ENCODE results near the gene GPC6. TPM values are rescaled to one million over a fixed set of nuclear protein-coding genes. Genes with fewer than 3 reads are reported as not detected.

GPC6 gene
- total RNA-seq, 5 donors from 2014 or later (not counting 1 experiment from before 2014, with no cell fraction given), result 0.03 to 0.18 (median 0.06) TPM; not detected in 2

DNA sequence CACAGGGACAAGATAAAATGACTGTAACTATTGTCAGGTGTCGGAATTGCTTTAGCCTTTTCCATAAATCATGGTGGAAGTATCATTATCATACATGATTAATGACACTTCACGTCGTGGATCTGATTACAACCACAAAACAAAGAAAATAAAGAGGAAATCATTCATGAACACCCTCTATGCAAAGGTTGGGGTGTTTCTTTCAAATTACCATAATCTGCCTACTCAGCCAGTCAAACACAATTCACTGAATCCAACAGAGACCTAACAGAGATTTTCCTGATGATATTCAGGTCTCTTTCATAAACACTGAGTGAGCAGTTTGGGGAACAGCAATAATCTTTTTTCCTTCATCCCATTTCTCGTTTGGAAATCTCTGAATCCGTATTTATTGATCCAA, 627.3 kb downstream of the GPC6 start:
- Mint-ChIP-seq H3K4me1 (no peaks in the 10 kb centered on the region), H3K27me3 (peaks cover 0 to 12% of the 10 kb centered on the region in 2 donors), H3K36me3 (no peaks in the 10 kb centered on the region), H3K4me3 (no peak overlapping the region), H3K27ac (no peak overlapping the region), H3K9me3 (no peaks in the 10 kb centered on the region)
- ChIA-PET CTCF (no interaction called here), POLR2A (no interaction called here)
- no peaks in the 10 kb centered on the region for H3K27me3 ChIP-seq (replicated peaks in 1 of 2; ENCODE audit: control insufficient read depth in 2 of 2, extremely low read depth in 1 of 2, insufficient read depth in 2 of 2, low read length in 1 of 2)
- H3K36me3 ChIP-seq (ENCODE audit: control insufficient read depth in 2 of 2, extremely low read depth in 1 of 2, insufficient read depth in 1 of 2, low read length in 1 of 2), result no peaks in the 10 kb centered on the region
- DNase-seq, result no peak
- H3K9me3 ChIP-seq, result no peaks in the 10 kb centered on the region
- H3K4me3 ChIP-seq (ENCODE audit: control insufficient read depth in 1 of 2, extremely low read depth in 1 of 2, low read length in 1 of 2), result no peak overlapping the region
- H3K27ac ChIP-seq (ENCODE audit: low read length), result no peak overlapping the region
- H3K4me1 ChIP-seq (ENCODE audit: control insufficient read depth in 1 of 2, extremely low read depth in 1 of 2, insufficient read depth in 2 of 2, low read length in 2 of 2), result no peaks in the 10 kb centered on the region
- no CpG with 5 or more reads among the region's 5 CpGs for WGBS (ENCODE audit: insufficient coverage)
- ATAC-seq (replicated peaks in 1 of 4), result no peak

DNA sequence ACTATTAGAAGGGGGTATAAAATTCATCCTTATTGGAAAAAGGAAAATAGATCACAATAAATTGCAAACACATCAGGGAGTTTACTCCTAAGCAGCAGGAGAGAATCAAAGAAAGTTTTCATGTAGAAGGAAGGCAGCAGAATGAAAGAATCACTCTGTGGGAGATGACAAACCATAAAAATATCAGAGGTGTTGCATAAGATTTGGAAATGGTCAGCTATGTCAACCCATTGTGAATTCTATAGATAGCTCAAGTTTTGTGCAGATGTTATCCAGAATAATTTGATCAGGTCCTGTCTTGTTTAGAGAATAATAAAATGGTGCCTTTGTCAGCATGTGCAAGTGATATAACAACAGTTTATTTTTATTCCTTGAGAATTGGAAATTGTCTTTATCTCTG, 630.5 kb downstream of the GPC6 start:
- Mint-ChIP-seq H3K27me3 (peaks cover 0 to 12% of the 10 kb centered on the region in 2 donors), H3K27ac (no peak overlapping the region), H3K9me3 (no peaks in the 10 kb centered on the region), H3K4me1 (no peaks in the 10 kb centered on the region), H3K36me3 (no peaks in the 10 kb centered on the region), H3K4me3 (no peak overlapping the region)
- H3K4me3 ChIP-seq (ENCODE audit: control insufficient read depth in 1 of 2, extremely low read depth in 1 of 2, low read length in 1 of 2), result no peak overlapping the region
- H3K36me3 ChIP-seq (ENCODE audit: control insufficient read depth in 2 of 2, extremely low read depth in 1 of 2, insufficient read depth in 1 of 2, low read length in 1 of 2), result no peaks in the 10 kb centered on the region
- no peaks in the 10 kb centered on the region for H3K9me3 ChIP-seq
- no peak for DNase-seq
- ChIA-PET POLR2A (no interaction called here), CTCF (no interaction called here)
- H3K27ac ChIP-seq (ENCODE audit: low read length), result no peak overlapping the region
- ATAC-seq (replicated peaks in 1 of 4), result no peak
- H3K27me3 ChIP-seq (replicated peaks in 1 of 2; ENCODE audit: control insufficient read depth in 2 of 2, extremely low read depth in 1 of 2, insufficient read depth in 2 of 2, low read length in 1 of 2), result no peaks in the 10 kb centered on the region
- no peaks in the 10 kb centered on the region for H3K4me1 ChIP-seq (ENCODE audit: control insufficient read depth in 1 of 2, extremely low read depth in 1 of 2, insufficient read depth in 2 of 2, low read length in 2 of 2)

DNA sequence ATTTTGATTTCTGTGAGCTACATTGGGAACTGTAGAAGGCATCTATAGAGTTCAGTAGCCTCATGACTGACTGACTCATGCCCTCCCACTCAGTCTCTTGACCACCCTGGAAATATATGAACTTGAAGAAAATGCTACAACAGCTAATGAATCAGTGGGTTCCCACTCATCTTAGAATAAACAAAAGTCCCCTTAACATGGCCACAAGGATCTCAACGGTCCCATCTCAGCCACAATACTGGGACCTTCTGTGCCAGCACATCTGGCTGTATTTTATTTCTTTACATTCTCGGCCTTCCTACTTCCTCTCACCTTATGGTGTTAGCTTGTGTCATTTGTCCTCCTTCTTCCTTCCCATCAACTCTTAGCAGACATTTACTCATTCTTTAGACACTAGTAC, 633.1 kb downstream of the GPC6 start:
- Histone ChIP-seq H3K27ac (ENCODE audit: low read length) (no peak overlapping the region), H3K4me3 (ENCODE audit: control insufficient read depth in 1 of 2, extremely low read depth in 1 of 2, low read length in 1 of 2) (no peak overlapping the region), H3K36me3 (ENCODE audit: control insufficient read depth in 2 of 2, extremely low read depth in 1 of 2, insufficient read depth in 1 of 2, low read length in 1 of 2) (no peaks in the 10 kb centered on the region), H3K4me1 (ENCODE audit: control insufficient read depth in 1 of 2, extremely low read depth in 1 of 2, insufficient read depth in 2 of 2, low read length in 2 of 2) (no peaks in the 10 kb centered on the region), H3K9me3 (no peaks in the 10 kb centered on the region), H3K27me3 (replicated peaks in 1 of 2; ENCODE audit: control insufficient read depth in 2 of 2, extremely low read depth in 1 of 2, insufficient read depth in 2 of 2, low read length in 1 of 2) (no peaks in the 10 kb centered on the region)
- Mint-ChIP-seq H3K27ac (no peak overlapping the region), H3K4me1 (no peaks in the 10 kb centered on the region), H3K4me3 (no peak overlapping the region), H3K36me3 (no peaks in the 10 kb centered on the region), H3K9me3 (no peaks in the 10 kb centered on the region), H3K27me3 (peaks cover 0 to 18% of the 10 kb centered on the region in 2 donors)
- CTCF ChIA-PET, result no interaction called here
- ATAC-seq (replicated peaks in 1 of 4) (no peak), DNase-seq (no peak)
- POLR2A ChIA-PET, result no interaction called here
- WGBS (ENCODE audit: insufficient coverage), result 64% methylated on average over 2 of the region's 2 CpGs

DNA sequence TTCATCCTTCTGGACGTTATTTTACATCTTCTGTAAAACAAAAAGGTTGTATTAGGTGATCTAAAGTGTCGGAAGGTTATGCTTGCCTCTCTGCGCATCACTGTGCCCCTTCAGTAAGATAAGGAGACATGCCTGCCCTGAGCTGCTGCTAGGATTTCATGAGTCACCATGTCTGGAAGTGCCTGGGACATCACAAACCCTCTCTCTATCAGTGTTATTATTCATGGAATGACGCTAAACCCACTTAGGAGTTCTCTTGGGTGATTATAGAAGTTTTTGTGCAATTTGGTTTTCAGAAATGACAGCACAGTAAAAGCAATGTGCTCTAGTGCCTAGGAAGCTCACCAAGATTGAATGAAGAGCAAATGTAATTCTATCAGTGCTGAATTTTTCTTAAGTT, 635.2 kb downstream of the GPC6 start:
- H3K27ac ChIP-seq (ENCODE audit: low read length), result no peak overlapping the region
- H3K27me3 ChIP-seq (replicated peaks in 1 of 2; ENCODE audit: control insufficient read depth in 2 of 2, extremely low read depth in 1 of 2, insufficient read depth in 2 of 2, low read length in 1 of 2), result no peaks in the 10 kb centered on the region
- H3K9me3 Mint-ChIP-seq, result no peaks in the 10 kb centered on the region

DNA sequence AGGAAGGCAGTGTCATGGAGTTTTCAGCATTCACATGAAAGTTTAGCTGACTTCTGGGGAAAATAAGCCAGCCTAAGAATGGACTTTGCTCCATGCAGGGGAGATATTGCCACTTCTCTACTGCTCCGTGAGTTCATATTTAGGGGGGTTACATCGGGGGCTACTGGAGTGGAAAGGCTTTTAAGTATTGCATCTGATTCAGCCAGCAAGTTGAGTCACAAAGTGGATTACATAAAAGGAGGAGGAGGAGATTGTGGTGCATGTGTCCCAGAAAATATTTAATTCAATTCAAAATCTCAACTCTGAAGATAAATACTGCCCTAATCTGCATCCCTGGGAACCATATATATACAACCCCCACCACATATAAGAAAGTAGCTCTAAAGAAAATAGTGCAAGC, 635.7 kb downstream of the GPC6 start:
- H3K27ac ChIP-seq (ENCODE audit: low read length), result no peak overlapping the region
- ChIA-PET POLR2A (no interaction called here), CTCF (no interaction called here)
- H3K4me1 Mint-ChIP-seq, result no peaks in the 10 kb centered on the region
- no peak overlapping the region for H3K4me3 Mint-ChIP-seq
- DNase-seq (no peak), ATAC-seq (replicated peaks in 1 of 4) (no peak)
- H3K27me3 Mint-ChIP-seq, result peaks cover 0 to 10% of the 10 kb centered on the region in 2 donors
- no peaks in the 10 kb centered on the region for H3K36me3 Mint-ChIP-seq
- H3K27ac Mint-ChIP-seq, result no peak overlapping the region
- no peaks in the 10 kb centered on the region for H3K9me3 Mint-ChIP-seq
- H3K4me1 ChIP-seq (ENCODE audit: control insufficient read depth in 1 of 2, extremely low read depth in 1 of 2, insufficient read depth in 2 of 2, low read length in 2 of 2), result no peaks in the 10 kb centered on the region
- 88% methylated on average over 1 of the region's 2 CpGs for WGBS (ENCODE audit: insufficient coverage)
- H3K4me3 ChIP-seq (ENCODE audit: control insufficient read depth in 1 of 2, extremely low read depth in 1 of 2, low read length in 1 of 2), result no peak overlapping the region
- H3K27me3 ChIP-seq (replicated peaks in 1 of 2; ENCODE audit: control insufficient read depth in 2 of 2, extremely low read depth in 1 of 2, insufficient read depth in 2 of 2, low read length in 1 of 2), result no peaks in the 10 kb centered on the region
- H3K9me3 ChIP-seq, result no peaks in the 10 kb centered on the region
- no peaks in the 10 kb centered on the region for H3K36me3 ChIP-seq (ENCODE audit: control insufficient read depth in 2 of 2, extremely low read depth in 1 of 2, insufficient read depth in 1 of 2, low read length in 1 of 2)

More for the DNA sequence above, 635.2 kb downstream of the GPC6 start:
- no CpG with 5 or more reads among the region's 4 CpGs for WGBS (ENCODE audit: insufficient coverage)
- Histone ChIP-seq H3K9me3 (no peaks in the 10 kb centered on the region), H3K4me3 (ENCODE audit: control insufficient read depth in 1 of 2, extremely low read depth in 1 of 2, low read length in 1 of 2) (no peak overlapping the region), H3K4me1 (ENCODE audit: control insufficient read depth in 1 of 2, extremely low read depth in 1 of 2, insufficient read depth in 2 of 2, low read length in 2 of 2) (no peaks in the 10 kb centered on the region), H3K36me3 (ENCODE audit: control insufficient read depth in 2 of 2, extremely low read depth in 1 of 2, insufficient read depth in 1 of 2, low read length in 1 of 2) (no peaks in the 10 kb centered on the region)
- H3K36me3 Mint-ChIP-seq, result no peaks in the 10 kb centered on the region
- no peak overlapping the region for H3K4me3 Mint-ChIP-seq
- H3K27ac Mint-ChIP-seq, result no peak overlapping the region
- no peaks in the 10 kb centered on the region for H3K4me1 Mint-ChIP-seq
- DNase-seq (no peak), ATAC-seq (replicated peaks in 1 of 4) (no peak)
- POLR2A ChIA-PET, result no interaction called here
- peaks cover 0 to 10% of the 10 kb centered on the region in 2 donors for H3K27me3 Mint-ChIP-seq
- CTCF ChIA-PET, result no interaction called here

DNA sequence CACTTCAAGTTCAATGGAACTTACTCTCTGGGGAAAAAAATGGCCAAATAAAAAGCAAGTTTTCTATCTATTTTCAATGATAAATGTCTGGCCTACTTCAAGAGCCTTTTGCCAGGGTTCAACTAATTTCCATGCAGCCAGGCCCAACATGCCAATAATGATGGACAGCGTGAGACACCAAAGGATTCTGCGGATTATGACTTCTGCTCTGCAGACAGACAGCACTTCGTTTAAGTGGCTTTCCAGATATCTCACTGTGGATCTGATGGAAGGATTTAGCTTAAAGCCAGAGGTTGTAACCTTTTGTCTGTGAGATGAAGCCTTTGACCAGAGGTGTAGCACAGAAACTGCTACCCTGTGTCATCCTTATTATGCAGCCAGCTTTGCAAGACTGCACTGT, 638.6 kb downstream of the GPC6 start:
- POLR2A ChIA-PET, result no interaction called here
- Mint-ChIP-seq H3K27me3 (peaks cover 0 to 7% of the 10 kb centered on the region in 2 donors), H3K4me3 (no peak overlapping the region), H3K9me3 (no peaks in the 10 kb centered on the region), H3K4me1 (no peaks in the 10 kb centered on the region), H3K36me3 (no peaks in the 10 kb centered on the region), H3K27ac (no peak overlapping the region)
- no peaks in the 10 kb centered on the region for H3K4me1 ChIP-seq (ENCODE audit: control insufficient read depth in 1 of 2, extremely low read depth in 1 of 2, insufficient read depth in 2 of 2, low read length in 2 of 2)
- 40% methylated on average over 1 of the region's 3 CpGs for WGBS (ENCODE audit: insufficient coverage)
- no peaks in the 10 kb centered on the region for H3K27me3 ChIP-seq (replicated peaks in 1 of 2; ENCODE audit: control insufficient read depth in 2 of 2, extremely low read depth in 1 of 2, insufficient read depth in 2 of 2, low read length in 1 of 2)
- no peak overlapping the region for H3K27ac ChIP-seq (ENCODE audit: low read length)
- no peak for DNase-seq
- no peak overlapping the region for H3K4me3 ChIP-seq (ENCODE audit: control insufficient read depth in 1 of 2, extremely low read depth in 1 of 2, low read length in 1 of 2)
- no peaks in the 10 kb centered on the region for H3K9me3 ChIP-seq
- no peaks in the 10 kb centered on the region for H3K36me3 ChIP-seq (ENCODE audit: control insufficient read depth in 2 of 2, extremely low read depth in 1 of 2, insufficient read depth in 1 of 2, low read length in 1 of 2)
- no peak for ATAC-seq (replicated peaks in 1 of 4)
- CTCF ChIA-PET, result no interaction called here

DNA sequence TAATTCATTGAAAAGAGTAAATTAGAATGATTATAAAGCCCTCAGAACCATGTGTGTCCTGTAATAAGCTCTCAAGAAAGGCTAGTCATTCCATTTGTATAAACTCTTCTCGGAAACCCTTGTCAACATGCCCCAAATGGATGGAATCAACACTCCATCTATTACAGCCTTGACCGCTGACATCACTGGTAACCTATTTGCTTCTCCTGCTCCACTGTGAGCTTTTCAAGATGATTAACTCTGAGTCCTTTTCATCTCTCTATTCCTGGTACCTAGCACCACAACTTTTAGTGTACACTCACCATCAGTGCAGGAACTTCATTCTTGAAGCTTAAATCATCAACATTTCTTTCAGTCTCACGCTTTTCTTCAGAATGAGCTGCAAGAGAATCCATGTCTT, 640.9 kb downstream of the GPC6 start:
- no peak for DNase-seq
- Histone ChIP-seq H3K27ac (ENCODE audit: low read length) (no peak overlapping the region), H3K36me3 (ENCODE audit: control insufficient read depth in 2 of 2, extremely low read depth in 1 of 2, insufficient read depth in 1 of 2, low read length in 1 of 2) (no peaks in the 10 kb centered on the region), H3K4me1 (ENCODE audit: control insufficient read depth in 1 of 2, extremely low read depth in 1 of 2, insufficient read depth in 2 of 2, low read length in 2 of 2) (no peaks in the 10 kb centered on the region), H3K4me3 (ENCODE audit: control insufficient read depth in 1 of 2, extremely low read depth in 1 of 2, low read length in 1 of 2) (no peak overlapping the region), H3K9me3 (no peaks in the 10 kb centered on the region), H3K27me3 (replicated peaks in 1 of 2; ENCODE audit: control insufficient read depth in 2 of 2, extremely low read depth in 1 of 2, insufficient read depth in 2 of 2, low read length in 1 of 2) (no peaks in the 10 kb centered on the region)
- ChIA-PET POLR2A (no interaction called here), CTCF (no interaction called here)
- H3K4me1 Mint-ChIP-seq, result no peaks in the 10 kb centered on the region
- no peaks in the 10 kb centered on the region for H3K9me3 Mint-ChIP-seq
- H3K27ac Mint-ChIP-seq, result no peak overlapping the region
- H3K36me3 Mint-ChIP-seq, result no peaks in the 10 kb centered on the region
- 60% methylated on average over 1 of the region's 3 CpGs for WGBS (ENCODE audit: insufficient coverage)
- ATAC-seq (replicated peaks in 1 of 4), result no peak
- H3K4me3 Mint-ChIP-seq, result no peak overlapping the region
- peaks cover 0 to 7% of the 10 kb centered on the region in 2 donors for H3K27me3 Mint-ChIP-seq

Data from T-cell (primary cell).